Mesenchymal stem cell (in vitro differentiated cells and primary cell): ENCODE data around the gene OR1N2.

Experiments
- DNase-seq: peaks from one replicate; pipeline ENCODE4 v3.0.0-alpha.2; 2013
- H2AFZ ChIP-seq: one replicate; pipeline ENCODE4 v1.6.1; 2013; ENCODE audit warnings: low read depth, mild to moderate bottlenecking, control low read depth, inconsistent platforms, low read length, moderate library complexity
- H2AK5ac ChIP-seq: 2 replicates; pipeline ENCODE4 v1.6.1; 2013; ENCODE audit warnings: low read length, moderate library complexity, mild to moderate bottlenecking, inconsistent platforms; ENCODE audit not compliant: severe bottlenecking
- H2BK120ac ChIP-seq: one replicate; pipeline ENCODE4 v1.6.1; 2013; ENCODE audit warnings: low read depth, mild to moderate bottlenecking, inconsistent platforms, low read length, moderate library complexity
- H2BK12ac ChIP-seq, 2 experiments: one replicate each; pipeline ENCODE4 v1.6.1; 2013; ENCODE audit warnings: inconsistent platforms in 2 of 2, low read length in 2 of 2, mild to moderate bottlenecking in 2 of 2, moderate library complexity in 2 of 2, control low read depth in 1 of 2
- H2BK15ac ChIP-seq: one replicate; pipeline ENCODE4 v1.6.1; 2013; ENCODE audit warnings: mild to moderate bottlenecking, low read depth, inconsistent platforms; ENCODE audit not compliant: poor library complexity, severe bottlenecking
- H2BK5ac ChIP-seq: 2 replicates; pipeline ENCODE4 v1.6.1; 2013; ENCODE audit warnings: low read depth, mild to moderate bottlenecking, low read length, control low read depth, inconsistent platforms; ENCODE audit not compliant: poor library complexity, severe bottlenecking
- H3K14ac ChIP-seq, 2 experiments: one replicate each; pipeline ENCODE4 v1.6.1; 2013; ENCODE audit warnings: inconsistent platforms in 2 of 2, low read length in 2 of 2, control low read depth in 1 of 2, mild to moderate bottlenecking in 1 of 2, moderate library complexity in 1 of 2
- H3K18ac ChIP-seq, 2 experiments: one replicate each; pipeline ENCODE4 v1.6.1; 2013; ENCODE audit warnings: inconsistent platforms in 2 of 2, low read length in 2 of 2, control low read depth in 1 of 2, low read depth in 1 of 2, mild to moderate bottlenecking in 1 of 2
- H3K23ac ChIP-seq, 2 experiments: one replicate each; pipeline ENCODE4 v1.6.1; 2013; ENCODE audit warnings: inconsistent platforms in 2 of 2, low read length in 2 of 2, mild to moderate bottlenecking in 2 of 2, moderate library complexity in 2 of 2, control low read depth in 1 of 2
- H3K27ac ChIP-seq: 2 replicates; pipeline ENCODE4 v1.5.1; 2013; ENCODE audit warnings: mild to moderate bottlenecking, moderate library complexity, low read length, control low read depth, inconsistent platforms; ENCODE audit not compliant: poor library complexity, severe bottlenecking
- H3K27me3 ChIP-seq, 2 experiments: 2 replicates each; pipeline versions ENCODE4 v1.6.1 to v1.7.0; 2013; ENCODE audit warnings: low read length in 2 of 2, mild to moderate bottlenecking in 2 of 2, moderate library complexity in 2 of 2, control low read depth in 1 of 2, inconsistent platforms in 1 of 2; ENCODE audit not compliant: control insufficient read depth in 1 of 2, insufficient read depth in 1 of 2
- H3K36me3 ChIP-seq, 2 experiments: 2 replicates each; pipeline versions ENCODE4 v1.6.1 to v1.7.0; 2013; ENCODE audit warnings: low read length in 2 of 2, control low read depth in 1 of 2, inconsistent platforms in 1 of 2, low read depth in 1 of 2, mild to moderate bottlenecking in 1 of 2; ENCODE audit not compliant: insufficient read depth in 2 of 2, control insufficient read depth in 1 of 2
- H3K4ac ChIP-seq, 2 experiments: one replicate each; pipeline ENCODE4 v1.6.1; 2013; ENCODE audit warnings: inconsistent platforms in 2 of 2, low read length in 2 of 2, mild to moderate bottlenecking in 2 of 2, moderate library complexity in 2 of 2, control low read depth in 1 of 2, low read depth in 1 of 2
- H3K4me1 ChIP-seq: 2 replicates; pipeline ENCODE4 v1.6.1; 2013; ENCODE audit warnings: low read depth, low read length, control low read depth; ENCODE audit not compliant: control insufficient read depth, insufficient read depth
- H3K4me2 ChIP-seq: 2 replicates; pipeline ENCODE4 v1.6.1; 2013; ENCODE audit warnings: low read length, mild to moderate bottlenecking, inconsistent platforms; ENCODE audit not compliant: poor library complexity, severe bottlenecking
- H3K4me3 ChIP-seq, 2 experiments: 2 replicates each; pipeline versions ENCODE4 v1.5.1 to v1.7.0; 2013; ENCODE audit warnings: low read length in 2 of 2, mild to moderate bottlenecking in 2 of 2, control low read depth in 1 of 2, low read depth in 1 of 2; ENCODE audit not compliant: insufficient read depth in 1 of 2
- H3K79me1 ChIP-seq: replicated peaks from 2 replicates; pipeline ENCODE4 v1.6.1; 2013; ENCODE audit warnings: mild to moderate bottlenecking, control low read depth, low read length, inconsistent platforms; ENCODE audit not compliant: poor library complexity, severe bottlenecking
- H3K9ac ChIP-seq: 2 replicates; pipeline ENCODE4 v1.7.0; 2013; ENCODE audit warnings: mild to moderate bottlenecking, low read length, moderate library complexity
- H3K9me3 ChIP-seq: 2 replicates; pipeline ENCODE4 v1.7.0; 2013; ENCODE audit warnings: mild to moderate bottlenecking, low read length; ENCODE audit not compliant: control insufficient read depth
- H4K8ac ChIP-seq: one replicate; pipeline ENCODE4 v1.6.1; 2013; ENCODE audit warnings: inconsistent platforms, mild to moderate bottlenecking, low read length, moderate library complexity
- H4K91ac ChIP-seq: one replicate; pipeline ENCODE4 v1.6.1; 2013; ENCODE audit warnings: mild to moderate bottlenecking, low read length, inconsistent platforms
- WGBS: methylation state at CpG from one replicate; pipeline ENCODE4 v1.1.7; 2013; ENCODE audit warnings: mixed read lengths; 5-methylcytosine and 5-hydroxymethylcytosine counted together

OR1N2 gene

GRCh38 chr9:122518841-122519240, 34.1 kb upstream of the OR1N2 start, which contains the start of gene OR1J4:
OR1J4 (plus strand) TSS chr9:122519141; CDS start chr9:122519141, 0 bp downstream.
- Histone ChIP-seq H4K8ac (no peak within 1 kb of the TSS), H2AK5ac (no peak within 1 kb of the TSS), H2BK12ac (no peak within 1 kb of the TSS), H3K9me3 (no peaks in the 10 kb centered on the region), H3K23ac (no peak within 1 kb of the TSS), H3K36me3 (peaks cover 0 to 10% of the 10 kb centered on the region in 2 experiments), H2BK15ac (no peak within 1 kb of the TSS), H3K4me3 (no peak within 1 kb of the TSS), H3K27me3 (peaks cover 0 to 22% of the 10 kb centered on the region in 2 experiments), H3K4ac (no peak within 1 kb of the TSS), H3K9ac (no peak within 1 kb of the TSS), H4K91ac (no peak within 1 kb of the TSS), H3K14ac (no peak within 1 kb of the TSS), H3K4me1 (no peaks in the 10 kb centered on the region), H2BK120ac (no peak within 1 kb of the TSS), H2BK5ac (no peak within 1 kb of the TSS), H3K79me1 (no peaks in the 10 kb centered on the region), H3K18ac (no peak within 1 kb of the TSS), H3K27ac (no peak within 1 kb of the TSS), H3K4me2 (no peak within 1 kb of the TSS), H2AFZ (no peak within 1 kb of the TSS)
- 78% methylated on average over 3 of the region's 4 CpGs for WGBS
- no peak for DNase-seq

- no peak overlapping the region for H3K18ac ChIP-seq
- H3K79me1 ChIP-seq: no peaks in the 10 kb centered on the region
- H2BK12ac ChIP-seq: no peak overlapping the region
- H3K4me3 ChIP-seq: no peak overlapping the region
- no peak for DNase-seq
- H3K9ac ChIP-seq: no peak overlapping the region
- H3K23ac ChIP-seq: no peak overlapping the region
- H3K14ac ChIP-seq: no peak overlapping the region
- H3K27ac ChIP-seq: no peak overlapping the region
- H3K36me3 ChIP-seq: peaks cover 0 to 10% of the 10 kb centered on the region in 2 experiments
- no peaks in the 10 kb centered on the region for H3K4me1 ChIP-seq
- no peak overlapping the region for H3K4me2 ChIP-seq
- no peak overlapping the region for H4K8ac ChIP-seq
- no peak overlapping the region for H4K91ac ChIP-seq
- no peak overlapping the region for H3K4ac ChIP-seq
- H3K9me3 ChIP-seq: no peaks in the 10 kb centered on the region
- H2AFZ ChIP-seq: no peak overlapping the region
- no peak overlapping the region for H2BK15ac ChIP-seq
- 79% methylated on average over 3 of the region's 3 CpGs for WGBS
- no peak overlapping the region for H2BK120ac ChIP-seq
- H3K27me3 ChIP-seq: peaks cover 0 to 22% of the 10 kb centered on the region in 2 experiments
- H2BK5ac ChIP-seq: no peak overlapping the region
- no peak overlapping the region for H2AK5ac ChIP-seq
Observed at GRCh38 chr9:122519376-122519775, 33.5 kb upstream of the OR1N2 start.

- no peak overlapping the region for H3K14ac ChIP-seq
Observed at GRCh38 chr9:122526602-122527001, 26.3 kb upstream of the OR1N2 start.

GRCh38 chr9:122527193-122527592, 25.7 kb upstream of the OR1N2 start, which contains the start of gene OR1N1:
OR1N1 (minus strand) TSS chr9:122527293; CDS start chr9:122527293, 0 bp downstream.
- DNase-seq: no peak
- no peak within 1 kb of the TSS for H2BK5ac ChIP-seq

More at GRCh38 chr9:122526602-122527001, 26.3 kb upstream of the OR1N2 start:
- H2BK5ac ChIP-seq: no peak overlapping the region
- no peak overlapping the region for H3K4me3 ChIP-seq
- no peak overlapping the region for H3K4ac ChIP-seq
- H2BK12ac ChIP-seq: no peak overlapping the region
- H2AFZ ChIP-seq: no peak overlapping the region
- no peaks in the 10 kb centered on the region for H3K79me1 ChIP-seq
- no peak overlapping the region for H3K4me2 ChIP-seq
- peaks cover 0 to 9% of the 10 kb centered on the region in 2 experiments for H3K27me3 ChIP-seq
- WGBS: 62% methylated on average over 10 of the region's 10 CpGs
- no peak overlapping the region for H4K91ac ChIP-seq
- no peak overlapping the region for H3K23ac ChIP-seq
- H2AK5ac ChIP-seq: no peak overlapping the region
- no peaks in the 10 kb centered on the region for H3K4me1 ChIP-seq
- no peak overlapping the region for H3K9ac ChIP-seq
- no peaks in the 10 kb centered on the region for H3K36me3 ChIP-seq
- H3K27ac ChIP-seq: no peak overlapping the region
- no peak overlapping the region for H3K18ac ChIP-seq
- DNase-seq: no peak
- no peaks in the 10 kb centered on the region for H3K9me3 ChIP-seq
- H4K8ac ChIP-seq: no peak overlapping the region
- no peak overlapping the region for H2BK15ac ChIP-seq
- H2BK120ac ChIP-seq: no peak overlapping the region

More at GRCh38 chr9:122527193-122527592, 25.7 kb upstream of the OR1N2 start, which contains the start of gene OR1N1:
- peaks cover 0 to 9% of the 10 kb centered on the region in 2 experiments for H3K27me3 ChIP-seq
- no peak within 1 kb of the TSS for H2BK120ac ChIP-seq
- H3K4ac ChIP-seq: no peak within 1 kb of the TSS
- no peak within 1 kb of the TSS for H2AFZ ChIP-seq
- H3K79me1 ChIP-seq: no peaks in the 10 kb centered on the region
- H2BK15ac ChIP-seq: no peak within 1 kb of the TSS
- H3K23ac ChIP-seq: no peak within 1 kb of the TSS
- no peak within 1 kb of the TSS for H3K4me3 ChIP-seq
- H4K8ac ChIP-seq: no peak within 1 kb of the TSS
- H3K4me2 ChIP-seq: no peak within 1 kb of the TSS
- H3K9ac ChIP-seq: no peak within 1 kb of the TSS
- H2BK12ac ChIP-seq: no peak within 1 kb of the TSS
- 88% methylated on average over 3 of the region's 3 CpGs for WGBS
- no peak within 1 kb of the TSS for H3K18ac ChIP-seq
- H3K36me3 ChIP-seq: no peaks in the 10 kb centered on the region
- H4K91ac ChIP-seq: no peak within 1 kb of the TSS
- H3K14ac ChIP-seq: no peak within 1 kb of the TSS
- no peak within 1 kb of the TSS for H3K27ac ChIP-seq
- H3K9me3 ChIP-seq: no peaks in the 10 kb centered on the region
- H3K4me1 ChIP-seq: no peaks in the 10 kb centered on the region
- H2AK5ac ChIP-seq: no peak within 1 kb of the TSS
